ENCODE data around the gene CA10. TPM values are rescaled to one million over a fixed set of nuclear protein-coding genes. Genes with fewer than 3 reads are reported as not detected.

The CA10 gene
- total and polyA plus RNA-seq, 2 experiments from 2014 or later = 0.92 to 1.5 TPM

- DNase-seq (ENCODE audit: low spot score) (no peak), ATAC-seq (no peak)
- Histone ChIP-seq H3K27ac (ENCODE audit: low read depth) (no peak overlapping the region), H2AFZ (no peak overlapping the region), H3K36me3 (ENCODE audit: insufficient read depth) (no peaks in the 10 kb centered on the region), H4K20me1 (replicated peaks; ENCODE audit: insufficient read depth) (no peaks in the 10 kb centered on the region), H3K4me1 (ENCODE audit: insufficient read depth) (0 out of 2 replicates have a peak, but pooled peaks cover 4% of the 10 kb centered on the region), H3K4me3 (no peak overlapping the region), H3K27me3 (ENCODE audit: insufficient read depth) (no peaks in the 10 kb centered on the region), H3F3A (replicated peaks; ENCODE audit: low read depth) (no peaks in the 10 kb centered on the region), H3K9me2 (ENCODE audit: insufficient read depth) (no peaks in the 10 kb centered on the region), H3K4me2 (no peak overlapping the region), H3K79me2 (replicated peaks; ENCODE audit: insufficient read depth) (no peaks in the 10 kb centered on the region)
- Mint-ChIP-seq H3K27ac (no peak overlapping the region), H3K36me3 (ENCODE audit: low read depth) (no peaks in the 10 kb centered on the region), H3K4me1 (peaks cover 3% of the 10 kb centered on the region; the same call in 2 of the 3 replicates), H3K9me3 (no peaks in the 10 kb centered on the region), H3K27me3 (ENCODE audit: insufficient read depth, low read depth, poor library complexity) (no peaks in the 10 kb centered on the region), H3K4me3 (no peak overlapping the region)
- TF ChIP-seq POLR2AphosphoS5 (IDR thresholded peaks at IDR 0.05; ENCODE audit: low read depth) = no peak
- TF ChIP-seq REST (IDR thresholded peaks at IDR 0.05; ENCODE audit: unreplicated experiment) = no peak
- no peak for TF ChIP-seq EZH2 (IDR thresholded peaks at IDR 0.05; ENCODE audit: low read depth, unreplicated experiment)
- TF ChIP-seq ZNF114 (CRISPR knock-in tag; IDR thresholded peaks at IDR 0.05) = no peak
- no peak for TF ChIP-seq ZNF462 (CRISPR knock-in tag; IDR thresholded peaks at IDR 0.05)
- TF ChIP-seq ZNF331 (CRISPR knock-in tag; IDR thresholded peaks at IDR 0.05; ENCODE audit: low read depth) = no peak
- TF ChIP-seq CTCF (conservative IDR thresholded peaks at IDR 0.05; ENCODE audit: low read depth in 2 of 2) = no peak
- no peak for TF ChIP-seq NANOG (IDR thresholded peaks at IDR 0.05; ENCODE audit: borderline replicate concordance)
Observed at GRCh38 chr17:52147431-52147830, 11.1 kb downstream of the CA10 start.

Data from GM23338 (cell line).